Parathyroid adenoma (tissue), 2 donors: ENCODE data around the gene WRNIP1.

Experiments
- H2AFZ ChIP-seq: fragments of 300-600 bp; sonication (generic); one replicate; pipeline ENCODE4 v1.7.0; 2017; ENCODE audit warnings: antibody characterized with exemption, mild to moderate bottlenecking
- H3K27ac ChIP-seq: fragments of 300-600 bp; sonication (generic); one replicate; pipeline ENCODE4 v1.7.0; 2017
- H3K27me3 ChIP-seq: fragments of 300-600 bp; sonication (generic); one replicate; pipeline ENCODE4 v1.7.0; 2017; ENCODE audit warnings: low read length; ENCODE audit not compliant: control insufficient read depth, insufficient read depth
- H3K36me3 ChIP-seq: fragments of 300-600 bp; sonication (generic); one replicate; pipeline ENCODE4 v1.7.0; 2017; ENCODE audit warnings: low read length; ENCODE audit not compliant: control insufficient read depth, insufficient read depth
- H3K4me1 ChIP-seq: fragments of 300-600 bp; sonication (generic); one replicate; pipeline ENCODE4 v1.7.0; 2017; ENCODE audit warnings: control low read depth
- H3K4me2 ChIP-seq: fragments of 300-600 bp; sonication (generic); one replicate; pipeline ENCODE4 v1.7.0; 2017; ENCODE audit warnings: low read length
- H3K4me3 ChIP-seq: fragments of 300-600 bp; sonication (generic); one replicate; pipeline ENCODE4 v1.7.0; 2017; ENCODE audit warnings: low read depth, low read length
- H3K79me2 ChIP-seq: fragments of 300-600 bp; sonication (generic); one replicate; pipeline ENCODE4 v1.7.0; 2017; ENCODE audit warnings: control low read depth
- H3K9ac ChIP-seq: fragments of 300-600 bp; sonication (generic); one replicate; pipeline ENCODE4 v1.7.0; 2017; ENCODE audit warnings: mild to moderate bottlenecking
- H3K9me3 ChIP-seq: fragments of 300-600 bp; sonication (generic); one replicate; pipeline ENCODE4 v1.7.0; 2017; ENCODE audit warnings: low read length; ENCODE audit not compliant: control insufficient read depth
- TF ChIP-seq, protein P1 (sequence below): fragments of 300-600 bp; sonication (generic); IDR thresholded peaks from one replicate; pipeline ENCODE4 v1.7.0; 2017; ENCODE audit warnings: antibody characterized with exemption, mild to moderate bottlenecking
- donor health status: primary hyperparathyroidism.

The WRNIP1 gene

DNA sequence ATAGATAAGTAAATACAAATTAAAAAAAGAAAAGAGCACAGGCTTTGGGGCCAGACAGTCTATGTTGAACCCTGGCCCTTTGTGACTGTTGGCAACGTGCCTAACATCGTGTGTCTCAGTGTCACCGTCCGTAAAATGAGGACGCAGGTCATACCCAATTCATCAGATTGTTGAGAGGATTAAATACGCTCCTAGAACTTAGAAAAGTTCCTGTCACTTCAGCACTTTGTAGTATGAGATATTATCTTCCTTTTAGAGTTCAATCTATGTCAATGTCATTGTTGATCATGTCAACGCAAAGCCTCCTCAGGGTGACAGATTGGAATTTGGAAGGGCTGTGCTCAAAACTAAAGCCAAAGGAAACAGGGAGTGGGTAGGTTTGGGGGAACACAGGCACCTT lies 54.8 kb downstream of the WRNIP1 start:
- no peak overlapping the region for H3K9ac ChIP-seq
- no peaks in the 10 kb centered on the region for H3K9me3 ChIP-seq
- no peaks in the 10 kb centered on the region for H3K79me2 ChIP-seq
- H3K4me2 ChIP-seq: peak overlapping the region; percentile 31
- peak overlapping the region; percentile 16 for H3K27ac ChIP-seq
- TF ChIP-seq, protein P1, sequence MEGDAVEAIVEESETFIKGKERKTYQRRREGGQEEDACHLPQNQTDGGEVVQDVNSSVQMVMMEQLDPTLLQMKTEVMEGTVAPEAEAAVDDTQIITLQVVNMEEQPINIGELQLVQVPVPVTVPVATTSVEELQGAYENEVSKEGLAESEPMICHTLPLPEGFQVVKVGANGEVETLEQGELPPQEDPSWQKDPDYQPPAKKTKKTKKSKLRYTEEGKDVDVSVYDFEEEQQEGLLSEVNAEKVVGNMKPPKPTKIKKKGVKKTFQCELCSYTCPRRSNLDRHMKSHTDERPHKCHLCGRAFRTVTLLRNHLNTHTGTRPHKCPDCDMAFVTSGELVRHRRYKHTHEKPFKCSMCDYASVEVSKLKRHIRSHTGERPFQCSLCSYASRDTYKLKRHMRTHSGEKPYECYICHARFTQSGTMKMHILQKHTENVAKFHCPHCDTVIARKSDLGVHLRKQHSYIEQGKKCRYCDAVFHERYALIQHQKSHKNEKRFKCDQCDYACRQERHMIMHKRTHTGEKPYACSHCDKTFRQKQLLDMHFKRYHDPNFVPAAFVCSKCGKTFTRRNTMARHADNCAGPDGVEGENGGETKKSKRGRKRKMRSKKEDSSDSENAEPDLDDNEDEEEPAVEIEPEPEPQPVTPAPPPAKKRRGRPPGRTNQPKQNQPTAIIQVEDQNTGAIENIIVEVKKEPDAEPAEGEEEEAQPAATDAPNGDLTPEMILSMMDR: no peak
- no peaks in the 10 kb centered on the region for H3K27me3 ChIP-seq
- H3K4me1 ChIP-seq: peaks cover 35% of the 10 kb centered on the region
- H2AFZ ChIP-seq: peak overlapping the region; percentile 40
- H3K36me3 ChIP-seq: peaks cover 2% of the 10 kb centered on the region
- no peak overlapping the region for H3K4me3 ChIP-seq

DNA sequence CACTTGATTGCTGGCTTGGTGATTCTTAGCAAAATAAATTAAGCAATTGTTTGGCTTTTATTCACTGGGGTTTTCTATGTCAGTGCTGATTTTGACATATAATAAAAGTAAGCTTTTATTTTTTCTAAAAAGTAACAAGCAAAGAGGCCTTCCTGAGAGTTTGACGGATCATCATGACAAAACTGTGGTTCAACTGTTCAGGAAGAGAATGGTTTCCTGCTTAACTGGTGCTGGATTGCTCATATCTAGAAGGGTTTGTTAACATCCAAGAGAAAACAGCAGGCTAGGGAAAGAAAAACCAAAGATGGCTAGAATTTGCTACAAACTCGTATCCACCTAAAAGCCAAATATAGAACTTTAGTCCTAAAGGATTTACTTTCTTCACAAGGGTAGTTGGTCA lies 55.2 kb downstream of the WRNIP1 start:
- H3K27ac ChIP-seq: peak overlapping the region; percentile 16

DNA sequence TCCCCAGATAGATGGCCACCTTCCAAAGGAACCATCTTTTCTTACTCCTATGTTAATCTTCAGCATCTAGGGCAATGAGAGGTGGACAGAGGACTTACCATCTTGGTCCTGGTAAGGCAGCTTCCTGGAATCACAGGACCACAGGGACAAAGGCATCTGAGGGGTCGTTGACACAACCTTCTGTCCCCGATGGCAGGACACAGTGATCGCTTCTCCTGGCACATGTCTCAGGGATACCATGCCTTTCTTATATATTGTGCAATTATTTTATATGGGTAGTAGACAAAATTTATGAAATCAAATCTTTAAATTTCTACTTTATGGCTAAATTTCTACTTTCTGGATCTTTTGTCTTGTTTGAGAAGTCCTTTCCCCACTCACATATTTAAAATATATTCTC lies 56.4 kb downstream of the WRNIP1 start:
- no peak overlapping the region for H3K4me2 ChIP-seq
- peaks cover 2% of the 10 kb centered on the region for H3K36me3 ChIP-seq
- no peak overlapping the region for H3K27ac ChIP-seq
- no peaks in the 10 kb centered on the region for H3K27me3 ChIP-seq
- H3K9me3 ChIP-seq: no peaks in the 10 kb centered on the region
- H3K4me1 ChIP-seq: peaks cover 35% of the 10 kb centered on the region
- H3K79me2 ChIP-seq: no peaks in the 10 kb centered on the region
- H2AFZ ChIP-seq: no peak overlapping the region
- H3K4me3 ChIP-seq: no peak overlapping the region
- H3K9ac ChIP-seq: no peak overlapping the region
- TF ChIP-seq, protein P1: no peak

More for the DNA sequence above, 55.2 kb downstream of the WRNIP1 start:
- peaks cover 2% of the 10 kb centered on the region for H3K36me3 ChIP-seq
- no peaks in the 10 kb centered on the region for H3K79me2 ChIP-seq
- H2AFZ ChIP-seq: peak overlapping the region; percentile 40
- H3K9me3 ChIP-seq: no peaks in the 10 kb centered on the region
- TF ChIP-seq, protein P1: no peak
- H3K4me3 ChIP-seq: no peak overlapping the region
- no peak overlapping the region for H3K9ac ChIP-seq
- H3K27me3 ChIP-seq: no peaks in the 10 kb centered on the region
- peak overlapping the region; percentile 31 for H3K4me2 ChIP-seq
- H3K4me1 ChIP-seq: peaks cover 35% of the 10 kb centered on the region

DNA sequence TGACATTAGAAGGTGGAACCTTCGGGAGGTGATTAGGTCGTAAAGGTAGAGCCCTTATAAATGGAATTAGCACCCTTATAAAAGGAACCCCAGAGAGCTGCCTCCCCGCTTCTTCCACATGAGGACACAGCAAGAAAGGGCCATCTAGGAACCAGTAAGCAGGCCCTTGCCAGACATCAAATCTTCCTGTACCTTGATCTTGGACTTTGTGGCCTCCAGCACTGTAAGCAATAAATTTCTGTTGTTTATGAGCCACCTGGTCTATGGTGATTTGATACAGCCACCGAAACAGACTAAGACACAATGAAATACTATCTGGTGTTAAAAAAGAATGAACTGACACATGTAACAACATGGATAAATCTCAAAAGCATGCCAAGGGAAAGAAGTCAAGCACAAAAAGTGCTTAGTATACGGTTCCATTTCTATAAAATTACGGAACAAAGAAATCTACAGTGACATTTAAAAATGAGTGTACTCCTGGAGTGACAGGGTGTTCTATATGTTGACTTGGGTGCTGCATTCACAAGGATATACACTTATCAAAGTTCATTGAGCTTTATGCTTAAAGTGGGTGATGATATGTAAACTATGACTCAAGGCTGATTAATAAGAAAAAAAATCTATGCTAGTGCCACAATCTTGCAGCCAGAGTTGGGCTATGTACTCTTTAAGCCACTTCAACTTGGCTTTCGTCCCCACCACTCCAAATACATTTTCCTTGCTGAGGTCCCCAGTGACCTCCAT lies 58.1 kb downstream of the WRNIP1 start:
- H3K36me3 ChIP-seq: no peaks in the 10 kb centered on the region
- TF ChIP-seq, protein P1: no peak
- peaks cover 24% of the 10 kb centered on the region for H3K4me1 ChIP-seq
- H3K9me3 ChIP-seq: no peaks in the 10 kb centered on the region
- H3K27me3 ChIP-seq: no peaks in the 10 kb centered on the region
- H3K4me3 ChIP-seq: no peak overlapping the region
- H3K9ac ChIP-seq: no peak overlapping the region
- peak overlapping the region; percentile 40 for H3K4me2 ChIP-seq
- H2AFZ ChIP-seq: peak overlapping the region; percentile 30
- peak overlapping the region; percentile 46 for H3K27ac ChIP-seq
- no peaks in the 10 kb centered on the region for H3K79me2 ChIP-seq

DNA sequence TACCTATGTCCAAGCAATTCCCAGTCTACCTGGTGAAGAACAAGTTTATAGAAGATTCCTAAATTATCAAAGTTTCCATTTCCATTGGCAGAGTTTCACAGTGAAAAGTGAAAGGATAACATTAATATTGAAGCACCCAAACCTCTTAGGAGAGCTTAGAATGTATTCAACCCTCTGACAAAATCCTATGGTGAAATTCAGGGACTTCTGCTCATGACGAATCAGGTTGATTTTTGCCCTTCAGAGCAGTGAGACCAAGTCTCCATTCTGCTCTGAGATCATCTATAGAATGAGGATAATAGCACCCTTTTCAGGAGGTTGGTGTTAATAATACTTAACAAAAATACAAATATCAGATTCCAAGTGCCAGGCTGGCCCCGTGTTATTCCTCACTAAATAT lies 60.9 kb downstream of the WRNIP1 start:
- no peak overlapping the region for H3K27ac ChIP-seq
- no peak overlapping the region for H3K9ac ChIP-seq
- H2AFZ ChIP-seq: peak overlapping the region; percentile 1
- H3K79me2 ChIP-seq: peaks cover 2% of the 10 kb centered on the region
- H3K4me2 ChIP-seq: no peak overlapping the region
- H3K36me3 ChIP-seq: no peaks in the 10 kb centered on the region
- peaks cover 13% of the 10 kb centered on the region for H3K4me1 ChIP-seq
- TF ChIP-seq, protein P1: no peak
- no peak overlapping the region for H3K4me3 ChIP-seq
- H3K9me3 ChIP-seq: no peaks in the 10 kb centered on the region
- no peaks in the 10 kb centered on the region for H3K27me3 ChIP-seq
